A549 (cell line): ENCODE results near the gene CACNA1D. TPM values are rescaled to one million over a fixed set of nuclear protein-coding genes. Genes with fewer than 3 reads are reported as not detected.

ENCODE experiments used
- ATAC-seq, 2 experiments: fragments of 200-7000 bp in 1 of 2; fragments of >200 bp in 1 of 2; cut with Nextera tagmentation in 1 of 2; cut with Tn5 transposase in 1 of 2; 3 replicates each; pipeline versions ENCODE4 v1.8.0 to v1.9.1; 2018 to 2020; ENCODE audit warnings: mild to moderate bottlenecking in 1 of 2, moderate library complexity in 1 of 2
- CTCF ChIA-PET: fragments of 300-600 bp; sonication (Branson Sonifier 250); formaldehyde crosslinking; extraction: SDS; loops from one replicate; lab custom pipeline; 2021; ENCODE audit warnings: antibody characterized with exemption, inconsistent platforms; lab: Yijun Ruan, JAX
- POLR2A ChIA-PET: fragments of 350-600 bp; formaldehyde crosslinking; extraction: SDS; loops from one replicate; lab custom pipeline; 2021; ENCODE audit warnings: antibody characterized with exemption, inconsistent platforms; lab: Yijun Ruan, JAX
- DNase-seq, 2 experiments: peaks; one replicate each; pipeline versions ENCODE4 v3.0.0 to v3.0.0-alpha.2; 2011 to 2016; ENCODE audit warnings: low read depth in 1 of 2, low spot score in 1 of 2
- FAIRE-seq: peaks from 2 replicates; lab custom pipeline; 2011; peaks lifted over from hg19 to GRCh38; lab: Jason Lieb, UNC
- H3K27ac ChIP-seq, 2 experiments: fragments of >200 bp; sonication (Bioruptor Twin); formaldehyde crosslinking; 3 replicates each; pipeline ENCODE4 v1.5.1; 2016 to 2017
- H3K4me1 ChIP-seq: fragments of >200 bp; sonication (Bioruptor Twin); formaldehyde crosslinking; 3 replicates; pipeline ENCODE4 v1.6.1; 2016
- H3K4me2 ChIP-seq: fragments of >200 bp; sonication (Bioruptor Twin); formaldehyde crosslinking; 3 replicates; pipeline ENCODE4 v1.6.1; 2016
- H3K4me3 ChIP-seq: fragments of >200 bp; sonication (Bioruptor Twin); formaldehyde crosslinking; 3 replicates; pipeline ENCODE4 v1.5.1; 2016
- H3K9me3 ChIP-seq: fragments of >200 bp; sonication (Bioruptor Twin); formaldehyde crosslinking; 3 replicates; pipeline ENCODE4 v1.6.1; 2016
- BHLHE40 ChIP-seq: IDR thresholded peaks from 2 replicates; pipeline ENCODE4 v1.6.1; 2012; ENCODE audit warnings: low read depth, low read length, inconsistent platforms
- CEBPB ChIP-seq, 2 experiments: fragments of >200 bp in 1 of 2; sonication (Bioruptor Twin) in 1 of 2; formaldehyde crosslinking in 1 of 2; IDR thresholded peaks; 2 replicates each; pipeline ENCODE4 v1.6.1; 2012 to 2016
- CHD2 ChIP-seq: fragments of 150-350 bp; IDR thresholded peaks from 2 replicates; pipeline ENCODE4 v1.6.1; 2014; ENCODE audit warnings: low read length; ENCODE audit not compliant: partially characterized antibody
- CHD4 ChIP-seq: fragments of 200-600 bp; sonication (generic); IDR thresholded peaks from 2 replicates; pipeline ENCODE4 v1.6.1; 2016; ENCODE audit warnings: antibody characterized with exemption, mild to moderate bottlenecking, borderline replicate concordance
- EHF ChIP-seq: fragments of 250-450 bp; sonication (Bioruptor Pico); IDR thresholded peaks from 2 replicates; pipeline ENCODE4 v1.5.0; 2020; ENCODE audit warnings: mild to moderate bottlenecking
- FOSL2 ChIP-seq, 2 experiments: fragments of 450-650 bp in 1 of 2; fragments of >200 bp in 1 of 2; sonication (Bioruptor Twin) in 1 of 2; formaldehyde crosslinking; IDR thresholded peaks; 2 replicates each; pipeline versions ENCODE4 v1.5.0 to v1.6.1; 2016 to 2020; ENCODE audit warnings: mild to moderate bottlenecking in 1 of 2, moderate library complexity in 1 of 2
- GATA3 ChIP-seq: IDR thresholded peaks from 2 replicates; pipeline ENCODE4 v1.6.1; 2012; ENCODE audit warnings: borderline replicate concordance
- HEYL ChIP-seq: fragments of 250-450 bp; sonication (Bioruptor Pico); IDR thresholded peaks from 2 replicates; pipeline ENCODE4 v1.8.0; 2021; ENCODE audit warnings: mild to moderate bottlenecking, moderate library complexity
- NFE2L2 ChIP-seq: fragments of 150-350 bp; conservative IDR thresholded peaks from 2 replicates; pipeline ENCODE4 v1.6.1; 2014; ENCODE audit warnings: low read length
- RCOR1 ChIP-seq: fragments of 150-350 bp; IDR thresholded peaks from 2 replicates; pipeline ENCODE4 v1.6.1; 2014; ENCODE audit warnings: antibody characterized with exemption, low read length, low read depth
- RFX5 ChIP-seq: fragments of 450-650 bp; IDR thresholded peaks from 2 replicates; pipeline ENCODE4 v1.7.1; 2014; ENCODE audit warnings: antibody characterized with exemption, mild to moderate bottlenecking, moderate library complexity
- RNF2 ChIP-seq: fragments of 200-600 bp; sonication (generic); IDR thresholded peaks from 2 replicates; pipeline ENCODE4 v1.6.1; 2016; ENCODE audit warnings: low read depth, mild to moderate bottlenecking, antibody characterized with exemption, moderate library complexity, borderline replicate concordance
- SMC3 ChIP-seq: fragments of >200 bp; sonication (Bioruptor Twin); formaldehyde crosslinking; IDR thresholded peaks from 3 replicates; pipeline ENCODE4 v1.6.1; 2018; ENCODE audit warnings: inconsistent platforms
- SREBF2 ChIP-seq: fragments of 450-650 bp; IDR thresholded peaks from 2 replicates; pipeline ENCODE4 v1.6.1; 2014; ENCODE audit warnings: mild to moderate bottlenecking, moderate library complexity
- ZC3H11A ChIP-seq: fragments of 450-650 bp; IDR thresholded peaks from 2 replicates; pipeline ENCODE4 v1.6.1; 2014; ENCODE audit warnings: antibody characterized with exemption, mild to moderate bottlenecking
- ZFP36 ChIP-seq: fragments of 450-650 bp; IDR thresholded peaks from 2 replicates; pipeline ENCODE4 v1.6.1; 2014; ENCODE audit warnings: borderline replicate concordance; ENCODE audit not compliant: partially characterized antibody
- ZNF302 ChIP-seq: fragments of 250-450 bp; sonication (Bioruptor Pico); IDR thresholded peaks from 2 replicates; pipeline ENCODE4 v1.9.0; 2021; ENCODE audit warnings: inconsistent platforms, mild to moderate bottlenecking, moderate library complexity
- ZSCAN20 ChIP-seq: fragments of 250-450 bp; sonication (Bioruptor Pico); IDR thresholded peaks from 2 replicates; pipeline ENCODE4 v1.8.0; 2022; ENCODE audit warnings: mild to moderate bottlenecking, moderate library complexity
- WGBS: methylation state at CpG from one replicate; pipeline ENCODE4 v1.1.6; 2017; ENCODE audit errors: missing lambda C conversion rate; 5-methylcytosine and 5-hydroxymethylcytosine counted together
- polyA plus RNA-seq, 4 experiments: library from polyadenylated mRNA; depleted of rRNA in 3 of 4; stranded (reverse); fragments of >200 nt; fragmentation: RNase III in 1 of 4; extraction: RNeasy Plus Mini Kit Qiagen cat#74134 plus additional on column Dnase treatment in 1 of 4; gene quantifications; 2 replicates in 3 of 4; 3 replicates in 1 of 4; pipeline ENCODE4 v1.2.3, GENCODE V29; 2011 to 2017
- TF ChIP-seq, protein P1 (sequence below): fragments of >200 bp; sonication (Bioruptor Twin); formaldehyde crosslinking; IDR thresholded peaks from 2 replicates; pipeline ENCODE4 v1.6.1; 2016
- TF ChIP-seq, protein P2 (sequence below): IDR thresholded peaks from 2 replicates; pipeline ENCODE4 v1.6.1; 2012
- TF ChIP-seq, protein P3 (sequence below): IDR thresholded peaks from 2 replicates; pipeline ENCODE4 v1.6.1; 2012; ENCODE audit warnings: low read depth, borderline replicate concordance
- TF ChIP-seq, protein P4 (sequence below): fragments of 150-350 bp; IDR thresholded peaks from 2 replicates; pipeline ENCODE4 v1.6.1; 2014; ENCODE audit warnings: low read depth, mild to moderate bottlenecking, low read length
- TF ChIP-seq, protein P5 (sequence below): fragments of 200-600 bp; sonication (generic); IDR thresholded peaks from 2 replicates; pipeline ENCODE4 v1.6.1; 2016; ENCODE audit warnings: antibody characterized with exemption, mild to moderate bottlenecking, moderate library complexity

The CACNA1D gene
- polyA plus RNA-seq, 2 of the 4 experiments (the other 2 are of a cell fraction): 1.1 to 10.7 TPM

DNA sequence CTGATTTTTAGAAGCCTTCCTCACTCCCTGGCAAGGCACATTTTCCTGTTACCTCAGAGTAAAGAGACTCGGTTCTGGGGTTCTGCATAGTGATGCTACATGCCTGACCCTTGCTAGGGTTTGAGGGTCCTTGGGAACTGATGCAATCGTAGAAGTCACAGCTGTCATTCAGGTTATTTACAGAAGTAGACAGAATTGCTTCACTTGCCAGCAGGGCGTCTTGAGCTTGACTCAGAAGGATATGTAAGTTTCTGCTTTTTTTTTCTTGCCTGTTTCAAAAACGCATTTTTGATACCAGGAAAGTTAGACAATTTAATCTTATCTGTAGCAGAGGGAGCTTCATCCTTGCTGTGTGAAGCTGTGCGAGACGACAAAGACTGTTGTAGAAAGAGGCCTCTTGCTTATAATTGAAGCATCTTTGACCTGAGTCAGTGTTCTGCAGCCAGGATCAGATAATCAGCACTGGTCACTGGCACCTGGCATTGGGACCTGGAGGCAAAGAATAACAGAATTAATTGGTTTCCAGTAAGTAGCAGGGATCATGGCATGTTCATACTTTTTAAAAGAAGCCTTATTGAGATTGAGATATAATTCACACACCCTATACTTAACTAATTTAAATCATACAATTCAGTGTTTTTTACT lies 24.8 kb downstream of the CACNA1D start (continued):
- TF ChIP-seq, protein P1, sequence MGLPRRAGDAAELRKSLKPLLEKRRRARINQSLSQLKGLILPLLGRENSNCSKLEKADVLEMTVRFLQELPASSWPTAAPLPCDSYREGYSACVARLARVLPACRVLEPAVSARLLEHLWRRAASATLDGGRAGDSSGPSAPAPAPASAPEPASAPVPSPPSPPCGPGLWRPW: peak; percentile 54; the same call in 1 of the 2 replicates
- no peak for TF ChIP-seq CHD4
- TF ChIP-seq ZNF302 (CRISPR knock-in tag): no peak
- TF ChIP-seq FOSL2 (IDR thresholded peaks at IDR 0.05): no peak
- no peak for TF ChIP-seq FOSL2 (CRISPR knock-in tag; IDR thresholded peaks at IDR 0.05)
- no peak for TF ChIP-seq RCOR1
- no peak for TF ChIP-seq SMC3
- TF ChIP-seq RNF2: no peak

DNA sequence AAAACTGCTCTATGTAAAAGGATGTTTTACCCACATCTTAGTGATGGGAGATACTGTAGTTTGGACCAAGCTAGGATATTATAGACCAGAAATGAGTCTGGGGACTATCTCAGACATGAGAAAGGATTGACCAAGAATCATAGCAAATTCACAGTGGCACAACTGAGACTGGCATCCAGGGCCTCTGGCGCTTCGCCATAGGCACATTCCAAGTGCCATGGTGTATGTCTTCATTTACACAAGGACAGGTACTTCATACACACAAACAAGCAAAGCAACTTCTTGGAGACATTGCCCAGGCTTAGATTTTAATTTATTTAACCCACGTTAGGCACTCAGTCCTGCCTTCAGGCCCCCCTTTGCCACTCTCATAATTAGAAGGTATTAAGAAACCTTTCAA lies 28.9 kb downstream of the CACNA1D start:
- TF ChIP-seq HEYL (no peak), ZC3H11A (no peak), ZFP36 (no peak), CEBPB (IDR thresholded peaks at IDR 0.05) (no peak), RNF2 (no peak), GATA3 (no peak), CHD2 (no peak), RCOR1 (no peak), ZSCAN20 (CRISPR knock-in tag) (no peak), RFX5 (no peak), EHF (no peak), SREBF2 (no peak), NFE2L2 (no peak), BHLHE40 (no peak)
- TF ChIP-seq, protein P2, sequence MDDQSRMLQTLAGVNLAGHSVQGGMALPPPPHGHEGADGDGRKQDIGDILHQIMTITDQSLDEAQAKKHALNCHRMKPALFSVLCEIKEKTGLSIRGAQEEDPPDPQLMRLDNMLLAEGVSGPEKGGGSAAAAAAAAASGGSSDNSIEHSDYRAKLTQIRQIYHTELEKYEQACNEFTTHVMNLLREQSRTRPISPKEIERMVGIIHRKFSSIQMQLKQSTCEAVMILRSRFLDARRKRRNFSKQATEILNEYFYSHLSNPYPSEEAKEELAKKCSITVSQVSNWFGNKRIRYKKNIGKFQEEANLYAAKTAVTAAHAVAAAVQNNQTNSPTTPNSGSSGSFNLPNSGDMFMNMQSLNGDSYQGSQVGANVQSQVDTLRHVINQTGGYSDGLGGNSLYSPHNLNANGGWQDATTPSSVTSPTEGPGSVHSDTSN: no peak
- TF ChIP-seq, protein P3, sequence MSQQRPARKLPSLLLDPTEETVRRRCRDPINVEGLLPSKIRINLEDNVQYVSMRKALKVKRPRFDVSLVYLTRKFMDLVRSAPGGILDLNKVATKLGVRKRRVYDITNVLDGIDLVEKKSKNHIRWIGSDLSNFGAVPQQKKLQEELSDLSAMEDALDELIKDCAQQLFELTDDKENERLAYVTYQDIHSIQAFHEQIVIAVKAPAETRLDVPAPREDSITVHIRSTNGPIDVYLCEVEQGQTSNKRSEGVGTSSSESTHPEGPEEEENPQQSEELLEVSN: no peak
- TF ChIP-seq, protein P4, sequence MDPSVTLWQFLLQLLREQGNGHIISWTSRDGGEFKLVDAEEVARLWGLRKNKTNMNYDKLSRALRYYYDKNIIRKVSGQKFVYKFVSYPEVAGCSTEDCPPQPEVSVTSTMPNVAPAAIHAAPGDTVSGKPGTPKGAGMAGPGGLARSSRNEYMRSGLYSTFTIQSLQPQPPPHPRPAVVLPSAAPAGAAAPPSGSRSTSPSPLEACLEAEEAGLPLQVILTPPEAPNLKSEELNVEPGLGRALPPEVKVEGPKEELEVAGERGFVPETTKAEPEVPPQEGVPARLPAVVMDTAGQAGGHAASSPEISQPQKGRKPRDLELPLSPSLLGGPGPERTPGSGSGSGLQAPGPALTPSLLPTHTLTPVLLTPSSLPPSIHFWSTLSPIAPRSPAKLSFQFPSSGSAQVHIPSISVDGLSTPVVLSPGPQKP: no peak
- TF ChIP-seq, protein P5, sequence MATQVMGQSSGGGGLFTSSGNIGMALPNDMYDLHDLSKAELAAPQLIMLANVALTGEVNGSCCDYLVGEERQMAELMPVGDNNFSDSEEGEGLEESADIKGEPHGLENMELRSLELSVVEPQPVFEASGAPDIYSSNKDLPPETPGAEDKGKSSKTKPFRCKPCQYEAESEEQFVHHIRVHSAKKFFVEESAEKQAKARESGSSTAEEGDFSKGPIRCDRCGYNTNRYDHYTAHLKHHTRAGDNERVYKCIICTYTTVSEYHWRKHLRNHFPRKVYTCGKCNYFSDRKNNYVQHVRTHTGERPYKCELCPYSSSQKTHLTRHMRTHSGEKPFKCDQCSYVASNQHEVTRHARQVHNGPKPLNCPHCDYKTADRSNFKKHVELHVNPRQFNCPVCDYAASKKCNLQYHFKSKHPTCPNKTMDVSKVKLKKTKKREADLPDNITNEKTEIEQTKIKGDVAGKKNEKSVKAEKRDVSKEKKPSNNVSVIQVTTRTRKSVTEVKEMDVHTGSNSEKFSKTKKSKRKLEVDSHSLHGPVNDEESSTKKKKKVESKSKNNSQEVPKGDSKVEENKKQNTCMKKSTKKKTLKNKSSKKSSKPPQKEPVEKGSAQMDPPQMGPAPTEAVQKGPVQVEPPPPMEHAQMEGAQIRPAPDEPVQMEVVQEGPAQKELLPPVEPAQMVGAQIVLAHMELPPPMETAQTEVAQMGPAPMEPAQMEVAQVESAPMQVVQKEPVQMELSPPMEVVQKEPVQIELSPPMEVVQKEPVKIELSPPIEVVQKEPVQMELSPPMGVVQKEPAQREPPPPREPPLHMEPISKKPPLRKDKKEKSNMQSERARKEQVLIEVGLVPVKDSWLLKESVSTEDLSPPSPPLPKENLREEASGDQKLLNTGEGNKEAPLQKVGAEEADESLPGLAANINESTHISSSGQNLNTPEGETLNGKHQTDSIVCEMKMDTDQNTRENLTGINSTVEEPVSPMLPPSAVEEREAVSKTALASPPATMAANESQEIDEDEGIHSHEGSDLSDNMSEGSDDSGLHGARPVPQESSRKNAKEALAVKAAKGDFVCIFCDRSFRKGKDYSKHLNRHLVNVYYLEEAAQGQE: no peak
- H3K27ac ChIP-seq: peak overlapping the region; percentile 10 to 76; a peak in 5 of 6 replicates
- DNase-seq (no peak), FAIRE-seq (no peak), ATAC-seq (no peak)
- no peak overlapping the region for H3K4me3 ChIP-seq
- CTCF ChIA-PET: no interaction called here
- H3K9me3 ChIP-seq: no peaks in the 10 kb centered on the region
- H3K4me2 ChIP-seq: no peak overlapping the region
- POLR2A ChIA-PET: no interaction called here
- 92% methylated on average over 3 of the region's 3 CpGs for WGBS
- H3K4me1 ChIP-seq: peaks cover 37% of the 10 kb centered on the region
